Neuron (in vitro differentiated cells): ENCODE measurements around the gene CLMP.

Source experiments
- H2AFZ ChIP-seq: one replicate; pipeline ENCODE4 v1.6.1; 2013; ENCODE audit warnings: low read depth, mild to moderate bottlenecking, inconsistent platforms, low read length, moderate library complexity
- H3K27me3 ChIP-seq: one replicate; pipeline ENCODE4 v1.6.1; 2013; ENCODE audit warnings: low read length; ENCODE audit not compliant: insufficient read depth
- H3K36me3 ChIP-seq: one replicate; pipeline ENCODE4 v1.6.1; 2013; ENCODE audit warnings: low read length; ENCODE audit not compliant: insufficient read depth
- H3K4me1 ChIP-seq: one replicate; pipeline ENCODE4 v1.6.1; 2013; ENCODE audit warnings: low read length; ENCODE audit not compliant: insufficient read depth
- H3K4me3 ChIP-seq: 2 replicates; pipeline ENCODE4 v1.5.1; 2013; ENCODE audit warnings: mild to moderate bottlenecking, low read length, moderate library complexity
- H3K9me3 ChIP-seq: one replicate; pipeline ENCODE4 v1.6.1; 2013; ENCODE audit warnings: low read length

The CLMP gene

GRCh38 chr11:123052901-123053721 is 141.9 kb downstream of the CLMP start:
- no peak overlapping the region for H3K4me3 ChIP-seq
- peaks cover 38% of the 10 kb centered on the region for H3K36me3 ChIP-seq
- no peaks in the 10 kb centered on the region for H3K27me3 ChIP-seq
- H3K4me1 ChIP-seq = no peaks in the 10 kb centered on the region
- H3K9me3 ChIP-seq = no peaks in the 10 kb centered on the region
- H2AFZ ChIP-seq = no peak overlapping the region

DNA sequence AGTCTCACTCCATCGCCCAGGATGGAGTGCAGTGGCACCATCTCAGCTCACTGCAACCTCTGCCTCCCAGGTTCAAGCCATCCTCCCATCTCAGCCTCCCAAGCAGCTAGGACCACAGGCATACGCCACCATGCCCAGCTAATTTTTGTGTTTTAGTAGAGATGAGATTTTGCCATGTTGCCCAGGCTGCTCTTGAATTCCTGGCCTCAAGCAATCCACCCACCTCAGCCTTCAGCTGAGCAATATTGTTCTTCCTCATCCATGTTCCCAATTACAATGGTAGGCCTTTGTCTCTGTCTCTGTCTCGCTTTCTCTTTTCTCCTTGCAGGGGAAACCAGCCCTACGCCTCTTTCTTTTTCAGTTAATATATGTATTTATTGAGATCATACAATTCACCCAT is 143.4 kb downstream of the CLMP start:
- H3K9me3 ChIP-seq = no peaks in the 10 kb centered on the region
- peaks cover 24% of the 10 kb centered on the region for H3K36me3 ChIP-seq
- no peaks in the 10 kb centered on the region for H3K4me1 ChIP-seq

DNA sequence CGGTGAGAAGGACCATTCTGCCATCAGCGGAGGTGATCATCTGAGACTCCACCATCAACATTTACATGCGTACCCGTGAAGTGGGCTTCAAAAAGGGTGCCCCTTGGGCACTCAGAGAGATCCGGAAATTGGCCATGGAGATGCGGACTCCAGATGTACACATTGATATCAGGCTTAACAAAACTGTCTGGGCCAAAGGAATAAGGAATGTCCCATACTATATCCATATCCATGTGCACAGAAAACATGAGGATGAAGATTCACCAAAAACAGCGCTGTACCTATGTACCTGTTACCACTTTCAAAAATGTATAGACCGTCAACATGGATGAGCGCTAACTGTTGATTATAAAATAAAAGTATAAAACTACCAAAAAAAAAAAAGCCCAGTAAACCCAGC is 143.9 kb downstream of the CLMP start:
- Histone ChIP-seq H2AFZ (no peak overlapping the region), H3K36me3 (peaks cover 20% of the 10 kb centered on the region), H3K9me3 (no peaks in the 10 kb centered on the region), H3K4me1 (no peaks in the 10 kb centered on the region), H3K27me3 (no peaks in the 10 kb centered on the region), H3K4me3 (no peak overlapping the region)

More for the DNA sequence above, 143.4 kb downstream of the CLMP start:
- no peak overlapping the region for H3K4me3 ChIP-seq
- H3K27me3 ChIP-seq = no peaks in the 10 kb centered on the region
- H2AFZ ChIP-seq = no peak overlapping the region

DNA sequence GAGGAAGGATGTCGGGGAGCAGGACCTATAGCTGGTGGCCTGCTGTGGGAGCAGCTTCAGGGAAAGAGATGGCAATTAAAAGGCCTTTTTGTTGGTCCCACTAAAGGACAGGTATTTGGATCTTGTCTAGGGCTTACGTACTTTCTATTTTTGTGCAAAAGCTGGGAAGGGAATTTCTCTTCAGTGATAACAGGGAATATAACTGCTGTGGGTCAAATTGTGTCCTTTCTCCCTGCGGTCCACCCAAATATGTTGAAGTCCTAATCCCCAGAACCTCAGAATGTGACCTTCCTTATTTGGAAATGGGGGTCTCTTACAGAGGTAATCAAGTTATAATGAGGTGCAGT is 147.1 kb downstream of the CLMP start:
- H2AFZ ChIP-seq = no peak overlapping the region
- peaks cover 2% of the 10 kb centered on the region for H3K36me3 ChIP-seq
- H3K27me3 ChIP-seq = no peaks in the 10 kb centered on the region
- no peaks in the 10 kb centered on the region for H3K9me3 ChIP-seq
- H3K4me3 ChIP-seq = no peak overlapping the region
- no peaks in the 10 kb centered on the region for H3K4me1 ChIP-seq

- Histone ChIP-seq H2AFZ (no peak overlapping the region), H3K4me3 (no peak overlapping the region), H3K27me3 (no peaks in the 10 kb centered on the region), H3K4me1 (no peaks in the 10 kb centered on the region), H3K9me3 (no peaks in the 10 kb centered on the region), H3K36me3 (no peaks in the 10 kb centered on the region)
Measured at GRCh38 chr11:123047266-123047946, 147.6 kb downstream of the CLMP start.

DNA sequence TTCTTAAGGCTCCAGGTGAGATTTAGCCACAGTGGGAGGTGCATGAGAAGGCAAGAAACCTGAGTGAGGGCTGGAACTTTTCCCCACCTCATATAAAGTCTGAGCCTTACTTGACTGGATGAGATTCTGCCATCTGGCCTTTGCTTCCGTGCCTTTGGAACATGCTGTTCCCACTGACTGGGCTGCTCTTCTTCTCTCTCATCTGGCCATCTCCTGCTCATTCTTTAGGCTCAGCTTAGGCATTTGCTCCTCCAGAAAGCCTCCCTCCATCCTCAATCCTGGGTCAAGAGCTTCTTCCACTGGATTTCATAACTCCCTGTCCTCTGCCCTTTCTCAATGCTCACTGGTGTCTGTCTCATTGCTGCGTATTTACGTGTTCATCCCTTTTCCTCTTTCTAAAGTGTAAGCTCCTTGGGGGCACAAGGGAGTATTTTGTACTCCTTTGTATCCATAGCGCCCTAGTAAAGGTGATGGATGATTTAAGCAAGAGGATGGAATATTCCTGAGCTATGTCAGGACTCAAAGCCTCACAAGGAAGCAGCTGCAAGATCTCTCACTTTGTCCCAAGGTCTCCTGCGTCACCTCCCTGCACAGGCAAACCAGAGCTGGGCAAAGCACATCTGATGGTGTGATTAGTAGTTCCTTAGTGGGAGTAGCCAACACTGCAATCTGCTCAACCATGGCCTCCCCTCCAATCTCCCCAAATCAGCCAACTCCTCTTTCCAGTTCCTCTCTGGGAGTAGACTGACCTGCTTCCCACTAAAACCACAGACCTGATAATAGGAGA is 148.4 kb downstream of the CLMP start:
- Histone ChIP-seq H3K27me3 (no peaks in the 10 kb centered on the region), H3K36me3 (no peaks in the 10 kb centered on the region), H3K4me3 (no peak overlapping the region), H3K4me1 (no peaks in the 10 kb centered on the region), H3K9me3 (no peaks in the 10 kb centered on the region), H2AFZ (no peak overlapping the region)

GRCh38 chr11:123045101-123045500 is 149.9 kb downstream of the CLMP start:
- Histone ChIP-seq H3K9me3 (no peaks in the 10 kb centered on the region), H3K4me1 (no peaks in the 10 kb centered on the region), H3K27me3 (no peaks in the 10 kb centered on the region), H2AFZ (no peak overlapping the region), H3K4me3 (no peak overlapping the region), H3K36me3 (no peaks in the 10 kb centered on the region)

GRCh38 chr11:123041185-123041584 is 153.9 kb downstream of the CLMP start:
- H3K27me3 ChIP-seq = no peaks in the 10 kb centered on the region
- H3K4me3 ChIP-seq = no peak overlapping the region
- H3K4me1 ChIP-seq = no peaks in the 10 kb centered on the region
- H3K36me3 ChIP-seq = no peaks in the 10 kb centered on the region
- no peaks in the 10 kb centered on the region for H3K9me3 ChIP-seq
- H2AFZ ChIP-seq = no peak overlapping the region

DNA sequence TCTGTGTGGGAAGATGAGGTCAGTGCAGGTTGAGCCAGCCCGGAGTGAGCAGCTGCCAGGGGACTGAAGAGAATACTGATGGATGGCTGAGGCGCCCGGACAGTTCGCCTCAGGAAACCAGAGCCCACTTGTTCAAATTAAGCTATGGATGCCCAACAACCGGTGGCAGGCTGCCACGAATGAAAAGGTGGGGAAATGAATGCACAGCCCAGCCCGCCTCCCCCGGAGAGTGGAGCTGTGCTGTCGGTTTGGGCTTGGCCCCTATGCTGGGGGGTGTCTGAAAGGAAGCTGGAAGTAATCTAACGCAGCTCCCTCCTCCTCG is 155.0 kb downstream of the CLMP start:
- no peaks in the 10 kb centered on the region for H3K4me1 ChIP-seq
- no peaks in the 10 kb centered on the region for H3K9me3 ChIP-seq
- no peak overlapping the region for H2AFZ ChIP-seq
- H3K4me3 ChIP-seq = no peak overlapping the region
- H3K27me3 ChIP-seq = no peaks in the 10 kb centered on the region
- H3K36me3 ChIP-seq = no peaks in the 10 kb centered on the region

- Histone ChIP-seq H3K36me3 (no peaks in the 10 kb centered on the region), H3K27me3 (no peaks in the 10 kb centered on the region), H3K4me1 (no peaks in the 10 kb centered on the region), H2AFZ (no peak overlapping the region), H3K4me3 (no peak overlapping the region), H3K9me3 (no peaks in the 10 kb centered on the region)
Measured at GRCh38 chr11:123035831-123036230, 159.2 kb downstream of the CLMP start.

- Histone ChIP-seq H3K9me3 (no peaks in the 10 kb centered on the region), H3K36me3 (no peaks in the 10 kb centered on the region), H3K4me1 (no peaks in the 10 kb centered on the region), H3K4me3 (no peak overlapping the region), H2AFZ (no peak overlapping the region), H3K27me3 (no peaks in the 10 kb centered on the region)
Measured at GRCh38 chr11:123034597-123034996, 160.5 kb downstream of the CLMP start.

GRCh38 chr11:123033895-123034294 is 161.2 kb downstream of the CLMP start:
- Histone ChIP-seq H3K36me3 (no peaks in the 10 kb centered on the region), H3K9me3 (no peaks in the 10 kb centered on the region), H3K27me3 (no peaks in the 10 kb centered on the region), H3K4me3 (no peak overlapping the region), H2AFZ (no peak overlapping the region), H3K4me1 (no peaks in the 10 kb centered on the region)

DNA sequence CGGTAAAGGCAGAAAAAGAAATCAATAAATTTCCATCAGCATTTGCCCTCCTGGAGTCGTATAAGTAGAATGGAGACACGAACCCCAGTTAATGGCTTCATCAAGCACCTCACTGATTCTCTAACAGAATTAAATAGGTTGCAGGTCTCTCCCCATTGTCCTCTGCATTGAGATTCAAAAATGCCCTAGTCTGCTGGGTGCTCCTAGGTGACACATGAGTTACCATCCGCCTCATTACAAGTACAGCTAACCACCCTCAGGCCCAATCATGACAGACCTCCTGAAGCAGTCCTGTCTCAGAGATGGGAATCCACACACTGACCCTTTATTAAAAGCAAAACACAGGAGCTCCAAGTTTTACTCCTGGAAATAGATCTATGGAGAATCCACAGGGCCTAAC is 164.5 kb downstream of the CLMP start:
- Histone ChIP-seq H3K36me3 (no peaks in the 10 kb centered on the region), H3K27me3 (peaks cover 7% of the 10 kb centered on the region), H2AFZ (no peak overlapping the region), H3K4me1 (no peaks in the 10 kb centered on the region), H3K9me3 (no peaks in the 10 kb centered on the region), H3K4me3 (no peak overlapping the region)
